Osteoblast (primary cell): ENCODE results near the gene CACNA1E. TPM values are rescaled to one million over a fixed set of nuclear protein-coding genes. Genes with fewer than 3 reads are reported as not detected.

Experiments
- DNase-seq: peaks from one replicate; pipeline ENCODE4 v3.0.0; 2011; ENCODE audit warnings: low spot score, mixed read lengths; ENCODE audit not compliant: insufficient read length; ENCODE audit errors: missing footprints
- H2AFZ ChIP-seq: 2 replicates; pipeline ENCODE4 v1.6.0; 2011; ENCODE audit warnings: mild to moderate bottlenecking, low read length
- H3K27ac ChIP-seq: 2 replicates; pipeline ENCODE4 v1.5.1; 2011; ENCODE audit warnings: mild to moderate bottlenecking, low read depth, low read length, moderate library complexity
- H3K27me3 ChIP-seq: 2 replicates; pipeline ENCODE4 v1.6.0; 2012; ENCODE audit warnings: mild to moderate bottlenecking, control low read depth, inconsistent platforms, low read length, moderate library complexity; ENCODE audit not compliant: insufficient read depth
- H3K36me3 ChIP-seq: 2 replicates; pipeline ENCODE4 v1.5.1; 2011; ENCODE audit warnings: mild to moderate bottlenecking, low read length, control low read depth, moderate library complexity; ENCODE audit not compliant: insufficient read depth
- H3K4me1 ChIP-seq: 2 replicates; pipeline ENCODE4 v1.5.1; 2011; ENCODE audit warnings: mild to moderate bottlenecking, low read length, control low read depth, moderate library complexity; ENCODE audit not compliant: insufficient read depth
- H3K4me2 ChIP-seq: 2 replicates; pipeline ENCODE4 v1.6.0; 2011; ENCODE audit warnings: mild to moderate bottlenecking, low read length; ENCODE audit not compliant: insufficient read depth
- H3K4me3 ChIP-seq: fragments of 200-600 bp; sonication (generic); 3 replicates; pipeline ENCODE4 v1.5.1; 2012; ENCODE audit warnings: mild to moderate bottlenecking, low read length, inconsistent platforms; ENCODE audit not compliant: insufficient read depth
- H3K79me2 ChIP-seq: 2 replicates; pipeline ENCODE4 v1.6.0; 2012; ENCODE audit warnings: mild to moderate bottlenecking, low read length, control low read depth, inconsistent platforms; ENCODE audit not compliant: insufficient read depth
- H3K9me3 ChIP-seq: 2 replicates; pipeline ENCODE4 v1.5.1; 2011; ENCODE audit warnings: low read depth, low read length, control low read depth
- H4K20me1 ChIP-seq: 2 replicates; pipeline ENCODE4 v1.6.0; 2012; ENCODE audit warnings: mild to moderate bottlenecking, low read length, control low read depth; ENCODE audit not compliant: insufficient read depth
- total RNA-seq: library from RNA; depleted of rRNA; stranded (reverse); fragments of >200 nt; gene quantifications from 2 replicates; pipeline ENCODE4 v1.2.3, GENCODE V29; 2012
- TF ChIP-seq, protein P1 (sequence below): IDR thresholded peaks from 2 replicates; pipeline ENCODE4 v1.5.1; 2011; ENCODE audit warnings: mild to moderate bottlenecking, low read depth, low read length, moderate library complexity; ENCODE audit errors: extremely low read depth

CACNA1E gene
- total RNA-seq, 1 donor: under 0.01 TPM

DNA sequence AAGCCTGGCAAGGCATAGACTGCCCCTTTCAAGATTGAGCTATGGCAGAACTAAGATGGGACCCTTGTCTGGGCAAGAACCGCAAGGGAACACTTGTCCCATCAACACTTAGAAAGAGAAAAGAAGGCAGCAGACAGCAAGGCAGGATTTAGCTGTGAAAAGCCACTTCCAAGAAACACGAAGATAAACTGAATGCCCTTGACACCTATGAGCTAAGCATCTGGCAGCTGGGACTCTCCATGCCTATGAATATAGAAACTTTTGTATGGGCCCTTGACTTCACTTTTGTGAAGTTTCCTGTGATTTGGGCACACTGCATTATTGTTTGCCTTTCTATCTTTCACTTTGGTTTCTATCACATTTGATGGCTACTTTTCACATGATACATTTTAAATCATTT, 24.9 kb upstream of the CACNA1E start:
- Histone ChIP-seq H3K36me3 (no peaks in the 10 kb centered on the region), H3K27me3 (no peaks in the 10 kb centered on the region), H3K9me3 (no peaks in the 10 kb centered on the region), H3K27ac (no peak overlapping the region), H2AFZ (no peak overlapping the region), H3K79me2 (no peaks in the 10 kb centered on the region), H3K4me2 (no peak overlapping the region), H3K4me1 (no peaks in the 10 kb centered on the region), H4K20me1 (no peaks in the 10 kb centered on the region), H3K4me3 (no peak overlapping the region)
- no peak for DNase-seq
- TF ChIP-seq, protein P1, sequence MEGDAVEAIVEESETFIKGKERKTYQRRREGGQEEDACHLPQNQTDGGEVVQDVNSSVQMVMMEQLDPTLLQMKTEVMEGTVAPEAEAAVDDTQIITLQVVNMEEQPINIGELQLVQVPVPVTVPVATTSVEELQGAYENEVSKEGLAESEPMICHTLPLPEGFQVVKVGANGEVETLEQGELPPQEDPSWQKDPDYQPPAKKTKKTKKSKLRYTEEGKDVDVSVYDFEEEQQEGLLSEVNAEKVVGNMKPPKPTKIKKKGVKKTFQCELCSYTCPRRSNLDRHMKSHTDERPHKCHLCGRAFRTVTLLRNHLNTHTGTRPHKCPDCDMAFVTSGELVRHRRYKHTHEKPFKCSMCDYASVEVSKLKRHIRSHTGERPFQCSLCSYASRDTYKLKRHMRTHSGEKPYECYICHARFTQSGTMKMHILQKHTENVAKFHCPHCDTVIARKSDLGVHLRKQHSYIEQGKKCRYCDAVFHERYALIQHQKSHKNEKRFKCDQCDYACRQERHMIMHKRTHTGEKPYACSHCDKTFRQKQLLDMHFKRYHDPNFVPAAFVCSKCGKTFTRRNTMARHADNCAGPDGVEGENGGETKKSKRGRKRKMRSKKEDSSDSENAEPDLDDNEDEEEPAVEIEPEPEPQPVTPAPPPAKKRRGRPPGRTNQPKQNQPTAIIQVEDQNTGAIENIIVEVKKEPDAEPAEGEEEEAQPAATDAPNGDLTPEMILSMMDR: no peak

DNA sequence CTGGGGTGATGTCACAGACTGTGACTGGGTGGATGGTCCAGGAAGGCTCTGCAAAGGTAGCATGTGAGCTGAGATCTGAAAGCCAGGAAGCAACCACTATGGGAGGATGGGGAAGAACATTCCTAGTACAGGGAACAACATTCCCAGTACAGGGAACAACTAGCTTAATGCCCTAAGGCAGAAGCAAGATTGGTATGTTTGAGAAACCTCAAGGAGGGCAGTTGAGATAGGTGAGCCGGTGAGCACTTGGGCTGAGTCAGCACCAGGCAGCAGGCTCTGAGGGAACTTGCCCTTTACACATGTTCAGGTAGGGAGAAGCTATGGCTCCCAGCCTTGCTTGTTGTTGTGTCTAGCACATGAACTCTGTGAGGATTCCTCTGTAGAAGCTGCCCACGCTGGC, 24.2 kb upstream of the CACNA1E start:
- TF ChIP-seq, protein P1: no peak
- no peak for DNase-seq
- Histone ChIP-seq H3K4me1 (no peaks in the 10 kb centered on the region), H3K27me3 (no peaks in the 10 kb centered on the region), H4K20me1 (no peaks in the 10 kb centered on the region), H3K79me2 (no peaks in the 10 kb centered on the region), H3K4me3 (no peak overlapping the region), H2AFZ (no peak overlapping the region), H3K4me2 (no peak overlapping the region), H3K27ac (no peak overlapping the region), H3K36me3 (no peaks in the 10 kb centered on the region), H3K9me3 (no peaks in the 10 kb centered on the region)

DNA sequence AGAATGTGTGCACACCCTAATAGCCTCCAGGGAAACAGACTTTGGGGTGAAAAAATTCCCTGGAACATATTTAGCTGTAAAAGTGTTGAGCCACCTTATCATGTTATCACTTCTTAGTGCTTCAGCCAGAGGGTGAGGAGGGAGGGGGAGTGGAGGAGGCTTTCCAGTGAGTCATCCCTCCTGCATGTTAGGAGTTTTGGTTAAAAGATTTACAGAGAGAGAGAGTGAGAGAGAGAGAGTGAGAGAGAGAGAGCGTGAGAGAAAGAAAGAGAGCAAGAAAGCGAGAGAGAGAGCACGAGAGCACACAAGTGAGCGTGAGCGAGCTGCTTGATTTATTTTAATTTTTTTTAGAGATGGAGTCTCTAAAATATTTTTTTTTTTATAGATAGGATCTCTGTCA, 13.5 kb upstream of the CACNA1E start:
- TF ChIP-seq, protein P1: no peak
- peaks cover 3% of the 10 kb centered on the region for H3K4me1 ChIP-seq
- DNase-seq: peak; percentile 82
- no peaks in the 10 kb centered on the region for H3K36me3 ChIP-seq
- no peaks in the 10 kb centered on the region for H4K20me1 ChIP-seq
- no peaks in the 10 kb centered on the region for H3K79me2 ChIP-seq
- no peak overlapping the region for H3K4me2 ChIP-seq
- no peak overlapping the region for H3K27ac ChIP-seq
- H3K27me3 ChIP-seq: no peaks in the 10 kb centered on the region
- no peaks in the 10 kb centered on the region for H3K9me3 ChIP-seq
- H3K4me3 ChIP-seq: no peak overlapping the region
- H2AFZ ChIP-seq: no peak overlapping the region

DNA sequence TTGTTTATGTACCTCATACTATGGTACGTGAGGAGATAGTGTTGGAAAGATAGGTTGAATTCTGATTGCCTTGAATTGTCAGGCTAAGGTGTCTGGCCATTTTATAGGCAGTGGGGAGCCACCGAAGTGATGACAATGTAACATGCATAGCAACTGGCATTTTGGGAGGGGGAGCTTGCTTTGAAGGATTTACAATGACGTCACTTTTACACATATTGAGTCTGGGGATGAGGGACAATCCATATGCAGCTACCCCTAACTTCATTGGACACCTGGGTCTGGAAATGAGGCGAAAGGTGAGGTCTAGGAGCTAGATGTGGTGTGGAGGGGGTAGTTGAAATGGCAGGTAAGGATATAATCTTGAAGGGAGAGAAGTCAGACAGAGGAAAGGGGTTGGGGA, 7.7 kb upstream of the CACNA1E start:
- Histone ChIP-seq H3K9me3 (no peaks in the 10 kb centered on the region), H3K4me2 (no peak overlapping the region), H2AFZ (no peak overlapping the region), H3K79me2 (no peaks in the 10 kb centered on the region), H3K27ac (no peak overlapping the region), H3K27me3 (no peaks in the 10 kb centered on the region), H3K4me3 (no peak overlapping the region), H3K4me1 (no peaks in the 10 kb centered on the region), H3K36me3 (no peaks in the 10 kb centered on the region), H4K20me1 (no peaks in the 10 kb centered on the region)
- DNase-seq: no peak
- TF ChIP-seq, protein P1: no peak
